ENCODE results near the gene AKNA.

Gene AKNA, protein sequence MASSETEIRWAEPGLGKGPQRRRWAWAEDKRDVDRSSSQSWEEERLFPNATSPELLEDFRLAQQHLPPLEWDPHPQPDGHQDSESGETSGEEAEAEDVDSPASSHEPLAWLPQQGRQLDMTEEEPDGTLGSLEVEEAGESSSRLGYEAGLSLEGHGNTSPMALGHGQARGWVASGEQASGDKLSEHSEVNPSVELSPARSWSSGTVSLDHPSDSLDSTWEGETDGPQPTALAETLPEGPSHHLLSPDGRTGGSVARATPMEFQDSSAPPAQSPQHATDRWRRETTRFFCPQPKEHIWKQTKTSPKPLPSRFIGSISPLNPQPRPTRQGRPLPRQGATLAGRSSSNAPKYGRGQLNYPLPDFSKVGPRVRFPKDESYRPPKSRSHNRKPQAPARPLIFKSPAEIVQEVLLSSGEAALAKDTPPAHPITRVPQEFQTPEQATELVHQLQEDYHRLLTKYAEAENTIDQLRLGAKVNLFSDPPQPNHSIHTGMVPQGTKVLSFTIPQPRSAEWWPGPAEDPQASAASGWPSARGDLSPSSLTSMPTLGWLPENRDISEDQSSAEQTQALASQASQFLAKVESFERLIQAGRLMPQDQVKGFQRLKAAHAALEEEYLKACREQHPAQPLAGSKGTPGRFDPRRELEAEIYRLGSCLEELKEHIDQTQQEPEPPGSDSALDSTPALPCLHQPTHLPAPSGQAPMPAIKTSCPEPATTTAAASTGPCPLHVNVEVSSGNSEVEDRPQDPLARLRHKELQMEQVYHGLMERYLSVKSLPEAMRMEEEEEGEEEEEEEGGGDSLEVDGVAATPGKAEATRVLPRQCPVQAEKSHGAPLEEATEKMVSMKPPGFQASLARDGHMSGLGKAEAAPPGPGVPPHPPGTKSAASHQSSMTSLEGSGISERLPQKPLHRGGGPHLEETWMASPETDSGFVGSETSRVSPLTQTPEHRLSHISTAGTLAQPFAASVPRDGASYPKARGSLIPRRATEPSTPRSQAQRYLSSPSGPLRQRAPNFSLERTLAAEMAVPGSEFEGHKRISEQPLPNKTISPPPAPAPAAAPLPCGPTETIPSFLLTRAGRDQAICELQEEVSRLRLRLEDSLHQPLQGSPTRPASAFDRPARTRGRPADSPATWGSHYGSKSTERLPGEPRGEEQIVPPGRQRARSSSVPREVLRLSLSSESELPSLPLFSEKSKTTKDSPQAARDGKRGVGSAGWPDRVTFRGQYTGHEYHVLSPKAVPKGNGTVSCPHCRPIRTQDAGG (N-terminal part only)

DNA sequence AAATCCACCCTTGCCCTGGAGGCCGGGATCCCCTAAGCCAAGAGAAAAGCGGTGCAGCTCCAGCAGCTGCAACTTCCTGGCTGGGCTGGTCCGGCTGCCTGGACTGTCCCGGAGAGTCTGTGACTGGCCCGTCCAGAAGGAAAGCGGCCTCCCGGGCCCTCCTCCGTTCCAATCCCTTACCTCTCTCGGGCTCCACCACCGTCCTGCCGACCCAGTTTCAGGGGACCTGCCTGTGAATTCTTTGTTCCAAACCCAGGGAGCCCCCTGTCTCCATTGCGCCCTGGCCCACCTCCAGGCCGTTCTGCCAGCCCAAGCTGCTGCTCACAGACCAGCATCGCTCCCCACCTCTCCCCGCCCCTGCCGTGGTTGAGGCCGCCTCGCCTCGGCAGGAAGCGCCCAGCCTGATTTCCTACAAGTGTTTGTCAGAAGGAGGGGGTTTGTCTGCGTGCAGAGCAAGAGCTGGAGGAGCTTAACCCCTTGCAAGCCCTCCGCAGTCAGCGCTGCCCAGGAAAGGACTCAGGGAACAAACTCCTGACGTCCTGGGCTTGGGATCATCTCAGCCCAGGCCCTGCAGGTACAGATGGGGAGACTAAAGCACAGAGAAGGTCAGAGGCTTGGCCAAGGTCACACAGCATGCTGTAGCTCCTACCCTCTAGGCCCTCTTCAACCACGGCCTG lies at the start of gene AKNA:
Gene AKNA, minus strand, starts transcription at position 303 of the 677 bp plus-strand sequence. CDS start 6,649 bp downstream, outside the sequence.
- peak; percentile 80 for DNase-seq (ENCODE audit: low spot score)

DNA sequence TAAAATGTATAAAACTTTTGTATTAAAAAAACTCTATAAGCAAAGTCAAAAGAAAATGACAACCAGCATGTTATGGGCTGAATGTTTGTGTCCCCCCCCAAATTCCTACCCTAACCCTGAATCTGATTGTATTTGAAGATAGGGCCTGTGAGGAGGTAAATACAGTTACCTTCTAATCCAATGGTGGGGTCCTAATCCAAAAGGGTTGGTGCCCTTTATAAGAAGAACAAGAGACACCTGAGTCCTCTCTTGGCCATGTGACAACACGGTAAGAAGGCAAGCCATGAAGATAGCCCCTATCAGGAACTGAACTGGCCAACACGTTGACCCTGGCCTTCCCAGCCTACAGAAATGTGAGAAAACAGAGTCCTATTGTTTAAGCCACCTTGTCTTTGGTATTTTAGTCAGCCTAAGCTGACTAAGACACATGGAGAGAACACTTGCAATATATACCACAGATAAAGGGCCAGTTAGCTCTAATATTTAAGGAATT lies 49.7 kb upstream of the AKNA start:
- no peak for DNase-seq (ENCODE audit: low spot score)

DNA sequence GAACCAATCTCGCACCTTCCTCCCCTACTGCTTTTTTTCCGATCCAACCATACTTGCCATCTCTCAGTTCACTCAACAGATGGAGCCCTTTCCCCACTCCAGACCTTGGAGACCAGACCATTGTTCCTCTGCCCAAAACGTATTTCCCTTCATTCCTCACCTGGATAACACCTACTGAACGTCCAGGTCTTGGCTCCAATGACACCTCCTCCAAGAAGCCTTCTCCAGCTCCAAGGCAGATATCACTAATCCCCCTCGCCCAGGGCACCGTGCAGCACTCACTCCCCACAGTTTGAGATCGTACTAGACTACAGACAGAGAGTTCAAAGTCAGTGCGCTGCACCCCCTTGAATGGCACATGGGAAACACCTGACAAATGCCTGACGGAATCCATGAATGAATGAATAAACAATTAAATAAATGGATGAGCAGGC lies 47.1 kb upstream of the AKNA start:
- DNase-seq (ENCODE audit: low spot score): peak; percentile 66

DNA sequence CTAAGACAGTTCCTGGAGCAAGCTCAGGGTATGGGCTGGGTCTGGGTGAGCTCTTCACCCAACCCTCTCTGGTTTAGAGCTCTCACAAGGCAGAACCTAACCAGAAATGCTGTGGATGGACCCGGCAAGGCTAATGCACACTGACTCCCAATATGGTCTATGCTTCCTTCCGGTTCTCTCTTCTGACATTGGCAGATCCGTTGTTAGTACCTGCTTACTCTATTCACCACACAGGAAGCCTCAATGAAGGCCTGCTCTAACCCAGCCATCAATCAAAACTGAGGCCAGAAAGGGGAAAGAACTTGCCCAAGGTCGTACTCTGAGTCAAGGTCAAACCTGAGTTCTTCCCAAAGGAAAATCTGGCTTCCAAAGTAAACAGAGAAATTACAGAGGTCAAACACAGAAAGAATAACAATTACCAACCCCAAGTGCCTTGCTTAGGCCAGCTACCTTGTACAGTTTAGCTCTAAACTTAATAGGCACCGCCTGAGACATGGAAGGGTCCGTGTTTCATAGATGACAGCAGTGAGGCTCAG lies 46.0 kb upstream of the AKNA start:
- DNase-seq (ENCODE audit: low spot score): no peak

DNA sequence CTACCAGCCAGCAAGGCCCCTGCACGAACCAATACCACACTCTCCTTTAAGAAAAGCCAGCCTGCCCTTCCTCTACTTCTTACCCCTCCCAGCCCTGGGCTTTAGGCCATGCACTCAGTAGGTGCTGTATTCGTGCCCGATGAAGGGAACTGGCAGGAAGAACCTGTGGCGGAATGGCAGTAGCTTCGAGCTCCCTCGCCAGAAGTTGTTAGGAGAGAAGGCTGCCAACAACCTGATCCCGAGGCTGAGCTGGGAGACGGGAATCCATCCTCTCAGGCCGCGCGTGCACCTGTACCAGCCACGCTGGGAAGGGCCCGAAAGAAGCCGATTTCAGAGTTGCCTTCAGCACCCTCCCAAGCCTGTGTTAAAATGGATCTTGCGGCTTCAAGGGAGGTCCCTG lies 45.3 kb upstream of the AKNA start:
- no peak for DNase-seq (ENCODE audit: low spot score)

DNA sequence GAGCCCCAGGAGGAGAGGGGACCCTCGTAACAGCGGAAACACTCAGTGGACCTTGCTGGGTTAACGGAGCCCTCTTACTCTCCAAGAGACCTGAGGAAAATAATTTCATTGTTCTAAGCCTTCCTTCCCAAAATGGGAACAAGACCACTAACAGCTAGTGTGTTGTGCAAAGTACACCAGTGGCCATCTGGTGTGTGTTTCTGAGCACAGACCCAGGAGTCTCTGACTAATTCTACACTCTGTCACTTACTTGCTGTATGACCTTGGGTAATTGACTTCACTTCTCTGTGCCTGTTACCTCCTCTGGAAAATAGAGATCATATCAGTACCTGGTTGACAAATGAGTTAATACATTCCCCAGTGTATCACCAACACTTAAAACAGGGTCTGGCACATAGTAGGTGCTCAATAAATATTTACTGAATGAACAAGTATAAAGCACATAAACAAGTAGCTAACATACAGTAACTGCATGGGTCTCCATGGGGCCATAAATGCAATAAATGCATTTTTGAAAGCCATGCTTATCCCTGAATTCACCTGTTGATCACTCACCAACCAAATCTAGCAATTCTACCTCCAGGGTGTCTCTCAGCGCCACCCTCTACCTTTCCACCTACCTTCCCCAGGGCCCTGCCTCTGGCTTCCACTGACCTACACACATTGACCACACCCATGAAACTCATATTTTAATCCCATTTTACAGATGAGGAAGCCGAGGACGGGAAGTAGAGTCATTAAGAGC lies 44.7 kb upstream of the AKNA start:
- no peak for DNase-seq (ENCODE audit: low spot score)

DNA sequence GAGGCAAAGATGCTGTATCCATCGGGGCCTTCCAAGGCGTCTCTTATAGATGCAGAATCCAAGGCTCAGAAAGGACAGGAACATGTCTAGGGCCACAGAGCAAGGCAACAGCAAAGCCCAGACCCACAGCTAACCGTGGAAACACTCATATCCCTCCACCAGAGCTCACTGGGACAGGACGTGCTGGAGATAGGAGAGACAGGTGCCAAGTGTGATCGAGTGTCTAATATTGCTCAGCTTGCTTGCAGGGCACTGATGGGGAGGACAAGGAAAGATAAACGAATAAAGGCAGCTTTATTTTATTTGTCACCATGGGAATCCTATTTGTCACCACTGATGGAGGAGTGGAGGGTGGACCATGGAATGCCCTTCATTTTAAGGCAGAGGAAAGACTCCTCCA lies 44.0 kb upstream of the AKNA start:
- DNase-seq (ENCODE audit: low spot score): no peak

DNA sequence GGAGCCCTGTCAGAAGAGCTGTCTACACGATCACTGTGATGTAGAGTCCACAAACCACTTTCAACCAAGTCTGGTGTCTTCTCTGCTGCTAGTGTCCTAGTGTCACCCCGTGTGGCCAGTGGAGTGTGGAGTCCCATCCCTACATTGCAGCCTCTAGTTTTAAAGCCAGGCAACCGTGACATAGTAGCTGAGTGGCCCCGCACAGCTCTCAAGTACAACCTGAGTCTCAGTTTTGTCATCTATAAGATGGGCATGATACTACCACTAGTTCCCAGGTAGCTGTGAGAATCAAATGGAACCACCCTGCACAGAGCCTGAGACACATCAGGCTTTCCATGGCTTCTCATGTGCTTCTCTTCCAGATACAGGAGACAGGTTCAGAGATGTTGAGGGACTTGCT lies 43.2 kb upstream of the AKNA start:
- no peak for DNase-seq (ENCODE audit: low spot score)

DNA sequence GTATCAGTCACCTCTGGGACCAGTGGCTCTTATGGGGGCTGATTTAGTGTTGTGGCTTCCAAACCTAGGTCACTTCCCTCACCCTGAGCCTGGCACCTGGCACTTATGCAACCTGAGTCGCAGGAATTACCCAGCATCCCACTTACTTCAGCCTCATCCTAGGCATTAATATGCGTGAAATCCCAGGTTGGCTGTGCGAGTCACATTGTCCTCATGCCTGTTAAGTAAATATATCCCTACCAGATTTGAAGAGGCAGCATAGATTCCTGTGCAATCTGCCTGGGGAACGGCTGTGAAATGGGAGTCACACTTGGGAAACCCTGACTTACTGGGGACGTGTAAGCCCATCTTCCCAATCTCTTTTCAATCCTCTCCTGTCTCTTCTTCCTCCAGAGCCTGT lies 42.7 kb upstream of the AKNA start:
- DNase-seq (ENCODE audit: low spot score): no peak

DNA sequence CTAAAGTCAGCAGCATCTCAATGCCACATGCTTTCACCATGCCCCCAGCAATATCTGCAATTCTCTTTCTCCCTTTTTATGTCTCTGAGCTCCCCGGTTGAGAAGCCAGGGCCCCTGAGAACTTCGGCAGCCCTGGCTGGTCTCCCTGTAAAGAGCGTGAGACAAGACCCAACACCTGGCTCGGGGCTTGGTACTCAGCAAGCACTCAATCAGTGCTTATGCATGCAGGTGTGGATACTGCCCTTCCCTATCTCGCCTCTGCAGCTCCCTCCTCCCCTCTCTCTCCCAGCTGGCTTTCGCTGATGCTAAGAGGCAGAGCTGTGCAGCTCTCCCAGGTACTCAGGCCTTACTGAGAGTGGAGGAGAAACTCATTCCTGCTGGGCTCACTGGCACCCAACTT lies 41.7 kb upstream of the AKNA start:
- DNase-seq (ENCODE audit: low spot score): no peak

DNA sequence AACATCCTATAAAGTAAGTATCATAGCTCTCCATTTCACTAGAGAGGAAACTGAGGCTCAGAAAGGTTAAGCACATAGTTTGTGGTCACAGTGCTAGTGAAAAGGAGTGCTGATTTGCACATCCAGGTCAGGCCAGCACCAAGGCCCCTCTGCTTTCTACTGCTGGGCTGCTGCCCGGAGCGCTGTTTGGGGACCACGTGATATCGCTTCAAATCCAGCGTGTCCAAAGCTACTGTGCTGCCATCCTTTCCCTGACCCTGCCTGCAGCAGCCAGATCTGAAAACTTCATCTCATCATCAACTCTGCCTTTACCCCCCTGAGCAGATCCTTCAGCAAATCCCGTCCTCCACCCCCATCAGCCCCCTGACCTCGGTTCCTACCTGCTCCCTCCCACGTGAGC lies 40.7 kb upstream of the AKNA start:
- DNase-seq (ENCODE audit: low spot score): no peak

DNA sequence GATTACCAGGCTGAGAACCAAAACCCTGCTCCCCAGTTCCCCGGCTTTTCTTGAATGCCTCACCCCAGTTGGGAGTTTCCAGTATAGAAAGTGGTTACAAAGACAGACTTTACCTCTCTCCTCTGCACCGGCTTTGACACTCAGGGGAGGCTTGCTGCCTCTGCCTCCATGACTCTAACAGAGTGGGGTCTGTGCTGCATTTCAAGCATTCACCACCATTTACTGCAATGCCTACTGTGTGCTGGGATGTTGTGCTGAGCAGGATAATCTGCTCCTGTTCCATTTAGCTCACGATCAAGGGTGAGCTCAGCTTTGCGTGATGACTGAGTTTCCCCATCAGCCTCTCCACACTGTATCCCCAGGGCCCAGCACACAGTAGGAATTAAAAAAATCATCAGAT lies 39.9 kb upstream of the AKNA start:
- no peak for DNase-seq (ENCODE audit: low spot score)

DNA sequence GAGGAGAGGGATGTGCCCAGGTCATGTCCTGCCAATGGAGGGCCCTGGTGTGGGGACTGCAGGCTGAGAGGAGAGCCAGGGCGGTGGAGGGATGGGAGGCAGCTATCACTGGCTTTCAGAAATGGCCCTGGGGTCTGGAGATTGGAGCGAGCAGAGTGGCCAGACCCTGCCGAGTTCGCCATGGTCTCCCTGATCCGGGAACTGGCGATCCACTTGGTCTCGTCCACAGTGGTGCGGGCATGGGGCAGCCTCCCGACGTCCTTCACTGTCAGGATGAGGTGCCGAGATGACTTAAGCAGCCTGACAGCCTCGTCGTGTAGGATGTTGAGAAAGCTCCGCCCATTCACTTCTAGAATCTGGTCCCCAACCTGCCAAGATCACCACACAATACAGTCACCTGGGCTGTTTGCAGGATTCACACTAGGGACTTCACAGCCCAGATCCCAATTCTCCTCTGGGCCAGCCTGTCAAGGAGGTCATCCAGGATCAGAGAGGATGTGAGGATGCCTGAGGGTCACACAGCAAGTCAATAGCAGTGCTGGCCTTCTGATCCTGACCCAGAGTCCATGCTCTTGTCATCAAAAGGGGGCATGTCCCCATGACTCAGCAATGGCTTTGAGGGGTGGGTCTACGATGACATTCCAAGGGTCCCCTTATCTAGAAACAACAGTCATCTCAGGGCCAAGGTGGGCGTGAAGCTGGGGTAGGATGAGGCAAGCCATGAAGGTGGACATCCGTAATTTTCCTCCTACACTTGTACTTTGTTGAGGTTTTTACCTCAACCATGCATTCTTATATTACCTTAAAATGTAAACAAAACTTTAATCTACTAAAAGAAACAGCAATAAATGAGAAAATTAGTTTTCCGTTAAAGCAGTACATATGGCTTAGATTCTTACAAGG lies 38.5 kb upstream of the AKNA start:
- no peak for DNase-seq (ENCODE audit: low spot score)

DNA sequence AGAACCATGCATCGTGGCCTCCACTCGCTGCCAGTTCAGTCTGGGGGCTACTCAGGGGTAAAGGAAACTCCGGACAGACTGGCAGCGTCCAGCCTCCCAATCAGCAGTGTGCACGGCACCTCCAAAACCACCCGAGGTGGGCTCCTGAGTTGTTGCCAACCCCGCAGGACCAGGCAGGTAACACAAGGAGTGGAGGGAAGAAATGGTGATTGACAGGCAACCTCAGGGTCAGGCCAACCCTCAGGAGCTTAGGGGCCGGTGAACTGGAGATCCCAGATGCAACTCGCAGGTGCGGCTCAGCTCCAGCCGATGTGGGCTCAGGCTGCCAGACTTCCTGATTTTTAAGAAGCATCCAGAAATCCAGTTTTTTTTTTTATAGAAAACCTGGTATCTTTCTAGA lies 37.3 kb upstream of the AKNA start:
- DNase-seq (ENCODE audit: low spot score): no peak

DNA sequence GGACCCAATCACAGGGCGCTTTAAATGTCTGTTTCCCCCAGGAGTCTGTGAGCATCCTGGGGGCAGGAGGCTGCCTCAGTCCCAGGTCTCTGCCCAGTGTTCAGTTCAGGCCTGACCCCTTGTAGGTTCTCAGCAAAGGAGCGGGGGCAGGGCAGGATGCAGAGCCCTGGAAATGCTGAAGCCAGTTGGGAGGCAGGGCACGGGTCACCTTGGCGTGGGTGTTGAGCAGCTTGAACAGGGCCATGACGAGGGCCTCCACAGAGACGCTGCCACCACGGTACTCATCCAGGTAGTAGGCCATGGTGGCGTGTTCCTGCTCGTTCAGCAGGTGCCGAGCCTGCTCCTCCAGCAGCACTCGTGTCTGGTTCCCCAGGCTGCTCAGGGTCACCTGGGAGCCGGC lies 36.3 kb upstream of the AKNA start:
- no peak for DNase-seq (ENCODE audit: low spot score)

DNA sequence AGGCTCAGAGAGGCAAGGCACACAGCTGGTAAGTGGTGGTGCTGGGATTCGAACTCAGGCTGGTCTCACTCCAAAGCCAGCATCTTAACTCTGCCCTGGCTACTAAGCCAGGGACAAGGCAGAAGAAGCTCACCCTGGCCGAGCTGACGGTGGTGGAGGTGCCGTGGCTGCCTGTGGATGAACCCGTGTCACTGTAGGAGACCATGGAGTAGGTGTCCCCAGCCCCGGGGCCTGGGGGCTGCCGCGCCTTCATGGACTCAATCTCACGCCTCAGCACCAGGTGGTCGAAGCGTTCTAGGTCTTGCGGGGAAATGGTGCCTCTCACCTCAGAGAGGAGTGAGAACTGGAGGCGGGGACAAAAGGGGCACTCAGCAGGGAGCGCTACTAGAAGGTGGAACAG lies 35.4 kb upstream of the AKNA start:
- no peak for DNase-seq (ENCODE audit: low spot score)

DNA sequence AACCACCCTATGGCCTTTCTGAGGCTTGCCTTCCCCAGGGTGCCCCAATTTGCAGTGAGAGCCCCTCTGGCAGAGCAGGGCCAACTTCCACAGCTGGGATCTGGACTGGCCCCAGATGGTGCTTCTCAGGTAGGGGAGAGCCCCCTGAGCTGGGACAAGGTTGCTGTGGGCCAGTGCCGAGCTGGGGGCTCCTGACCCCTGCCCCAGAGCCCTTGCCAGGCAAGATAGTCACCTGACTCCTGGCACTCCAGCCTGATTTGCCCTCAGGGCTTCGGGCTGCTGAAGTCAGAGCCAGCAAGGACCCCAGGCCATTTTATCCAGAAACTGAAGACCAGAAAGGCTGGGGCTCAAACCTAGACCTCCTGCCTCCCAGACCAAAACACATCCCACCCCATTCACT lies 33.4 kb upstream of the AKNA start:
- DNase-seq (ENCODE audit: low spot score): no peak

DNA sequence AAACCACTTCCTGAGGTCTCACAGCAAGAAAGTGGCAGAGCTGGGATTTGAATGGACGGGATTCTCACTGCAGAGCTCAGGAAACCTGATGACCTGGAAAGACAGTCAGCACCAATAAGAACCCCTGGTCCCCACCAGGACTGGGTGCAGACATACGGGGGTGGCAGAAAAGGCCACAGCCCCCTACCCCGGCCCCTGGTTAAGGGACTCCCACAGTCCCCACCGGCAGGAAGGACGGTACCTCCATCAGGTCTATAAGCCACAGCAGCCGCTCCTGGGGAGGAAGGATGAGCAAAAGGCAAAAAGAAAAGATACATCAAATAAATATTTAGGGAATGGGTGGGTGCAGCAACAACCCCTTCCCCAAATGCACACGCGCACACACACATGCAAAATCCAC lies 32.0 kb upstream of the AKNA start:
- no peak for DNase-seq (ENCODE audit: low spot score)

DNA sequence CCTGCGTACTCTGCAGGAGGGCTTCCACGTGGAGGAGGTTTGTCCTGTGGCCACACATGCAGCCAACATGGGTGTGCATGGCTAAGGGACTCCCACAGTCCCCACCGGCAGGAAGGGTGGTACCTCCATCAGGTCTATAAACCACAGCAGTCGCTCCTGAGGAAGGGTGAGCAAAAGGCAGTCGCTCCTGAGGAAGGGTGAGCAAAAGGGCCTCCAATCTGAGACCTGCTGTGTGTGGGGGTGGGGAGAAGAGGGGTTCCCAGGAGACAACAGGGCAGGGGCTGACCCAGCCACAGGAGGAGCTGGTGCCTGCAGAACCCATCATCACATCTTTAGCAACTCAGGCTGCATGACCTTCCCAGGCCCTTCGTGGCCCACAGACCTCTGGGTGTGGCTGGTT lies 30.3 kb upstream of the AKNA start:
- no peak for DNase-seq (ENCODE audit: low spot score)

DNA sequence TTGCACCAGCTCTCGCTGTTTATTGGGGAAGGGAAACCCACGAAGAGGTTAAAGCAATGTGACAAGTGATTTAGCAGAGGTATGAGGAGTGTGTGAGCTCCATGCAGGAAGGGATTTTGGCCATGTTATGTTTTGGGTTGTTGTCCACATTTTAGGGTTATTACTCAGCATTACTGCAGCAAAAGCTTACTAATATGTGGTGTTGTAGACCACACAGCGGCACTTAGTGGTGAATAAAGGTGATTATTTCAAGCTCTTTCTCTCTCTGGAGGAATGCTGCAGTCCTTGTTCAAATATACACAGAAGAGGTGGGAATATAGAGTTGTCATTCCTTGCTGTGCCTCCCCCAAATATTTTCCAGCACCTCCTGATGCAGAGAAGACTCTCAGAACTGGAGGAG lies 29.7 kb upstream of the AKNA start:
- DNase-seq (ENCODE audit: low spot score): peak; percentile 83

Measured in GM03348 (cell line).